H1 (cell line): Measurements from ENCODE around the gene ABCB10.

Experiments used
- GTF2F1 ChIP-seq: IDR thresholded peaks from 2 replicates; pipeline ENCODE4 v1.6.1; 2012; ENCODE audit warnings: low read depth, low read length, improper control_type of control experiment, borderline replicate concordance
- KDM1A ChIP-seq: fragments of 200-600, 300-600 bp; sonication (generic); IDR thresholded peaks from 2 replicates; pipeline ENCODE4 v1.7.1; 2016; ENCODE audit warnings: mild to moderate bottlenecking, low read length, borderline replicate concordance
- POLR2A ChIP-seq, 2 experiments: IDR thresholded peaks; 1 replicate in 1 of 2; 2 replicates in 1 of 2; pipeline ENCODE4 v1.6.1; 2011; ENCODE audit warnings: low read depth in 2 of 2, low read length in 2 of 2, mild to moderate bottlenecking in 2 of 2; ENCODE audit errors: control extremely low read depth in 1 of 2
- TAF1 ChIP-seq: IDR thresholded peaks from 2 replicates; pipeline ENCODE4 v1.6.1; 2011; ENCODE audit warnings: mild to moderate bottlenecking, low read depth, low read length
- TCF12 ChIP-seq: IDR thresholded peaks from 2 replicates; pipeline ENCODE4 v1.6.1; 2011; ENCODE audit warnings: low read depth, mild to moderate bottlenecking, low read length
- YY1 ChIP-seq: IDR thresholded peaks from 2 replicates; pipeline ENCODE4 v1.6.1; 2011; ENCODE audit warnings: low read depth, mild to moderate bottlenecking, low read length
- TF ChIP-seq, protein P1 (sequence below), 3 experiments: IDR thresholded peaks; 1 replicate in 2 of 3; 2 replicates in 1 of 3; pipeline versions ENCODE4 v1.5.1 to v1.6.1; 2011; ENCODE audit warnings: low read length in 3 of 3, mild to moderate bottlenecking in 3 of 3, inconsistent platforms in 2 of 3, low read depth in 1 of 3, moderate library complexity in 1 of 3; ENCODE audit not compliant: insufficient read depth in 1 of 3; ENCODE audit errors: control extremely low read depth in 1 of 3
- TF ChIP-seq, protein P2 (sequence below): IDR thresholded peaks from 2 replicates; pipeline ENCODE4 v1.6.1; 2012; ENCODE audit warnings: inconsistent platforms

DNA sequence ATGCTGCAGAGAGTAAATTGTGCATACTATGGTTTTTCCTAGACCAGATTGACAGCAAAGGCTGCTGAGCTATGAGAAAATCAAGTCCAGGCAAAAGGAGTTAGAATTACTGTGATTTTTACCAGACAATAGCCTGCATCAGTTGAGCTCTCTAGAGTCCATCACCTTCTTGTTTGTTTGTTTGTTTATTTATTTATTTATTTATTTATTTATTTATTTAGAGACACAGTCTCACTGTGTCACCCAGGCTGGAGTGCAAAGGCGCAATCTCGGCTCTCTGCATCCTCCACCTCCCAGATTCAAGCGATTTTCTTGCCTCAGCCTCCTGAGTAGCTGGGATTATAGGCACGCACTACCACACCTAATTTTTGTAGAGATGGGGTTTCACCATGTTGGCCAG lies 24.2 kb upstream of the ABCB10 start:
- TF ChIP-seq TCF12 (no peak), POLR2A (IDR thresholded peaks at IDR 0.05; ENCODE audit: control extremely low read depth in 1 of 2, low read depth in 2 of 2, low read length in 2 of 2) (no peak), KDM1A (no peak), GTF2F1 (no peak), TAF1 (no peak), YY1 (no peak)
- TF ChIP-seq, protein P1, sequence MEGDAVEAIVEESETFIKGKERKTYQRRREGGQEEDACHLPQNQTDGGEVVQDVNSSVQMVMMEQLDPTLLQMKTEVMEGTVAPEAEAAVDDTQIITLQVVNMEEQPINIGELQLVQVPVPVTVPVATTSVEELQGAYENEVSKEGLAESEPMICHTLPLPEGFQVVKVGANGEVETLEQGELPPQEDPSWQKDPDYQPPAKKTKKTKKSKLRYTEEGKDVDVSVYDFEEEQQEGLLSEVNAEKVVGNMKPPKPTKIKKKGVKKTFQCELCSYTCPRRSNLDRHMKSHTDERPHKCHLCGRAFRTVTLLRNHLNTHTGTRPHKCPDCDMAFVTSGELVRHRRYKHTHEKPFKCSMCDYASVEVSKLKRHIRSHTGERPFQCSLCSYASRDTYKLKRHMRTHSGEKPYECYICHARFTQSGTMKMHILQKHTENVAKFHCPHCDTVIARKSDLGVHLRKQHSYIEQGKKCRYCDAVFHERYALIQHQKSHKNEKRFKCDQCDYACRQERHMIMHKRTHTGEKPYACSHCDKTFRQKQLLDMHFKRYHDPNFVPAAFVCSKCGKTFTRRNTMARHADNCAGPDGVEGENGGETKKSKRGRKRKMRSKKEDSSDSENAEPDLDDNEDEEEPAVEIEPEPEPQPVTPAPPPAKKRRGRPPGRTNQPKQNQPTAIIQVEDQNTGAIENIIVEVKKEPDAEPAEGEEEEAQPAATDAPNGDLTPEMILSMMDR (IDR thresholded peaks at IDR 0.05; ENCODE audit: control extremely low read depth in 1 of 3, insufficient read depth in 1 of 3, low read depth in 1 of 3, low read length in 3 of 3), result no peak
- TF ChIP-seq, protein P2, sequence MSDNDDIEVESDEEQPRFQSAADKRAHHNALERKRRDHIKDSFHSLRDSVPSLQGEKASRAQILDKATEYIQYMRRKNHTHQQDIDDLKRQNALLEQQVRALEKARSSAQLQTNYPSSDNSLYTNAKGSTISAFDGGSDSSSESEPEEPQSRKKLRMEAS, result no peak
